WTC11 (cell line): ENCODE data around the gene RTN4.

Experiments used
- ATF2 ChIP-seq: sonication (generic); formaldehyde crosslinking; IDR thresholded peaks from 2 replicates; pipeline ENCODE4 v1.8.1; 2022; ENCODE audit warnings: low read depth, missing genetic modification reagents, borderline replicate concordance
- NR2C2 ChIP-seq: sonication (generic); formaldehyde crosslinking; IDR thresholded peaks from 2 replicates; pipeline ENCODE4 v1.8.0; 2022; ENCODE audit warnings: mild to moderate bottlenecking, missing genetic modification reagents
- TP53 ChIP-seq: sonication (generic); formaldehyde crosslinking; IDR thresholded peaks from 2 replicates; pipeline ENCODE4 v1.8.1; 2023; ENCODE audit warnings: mild to moderate bottlenecking, missing genetic modification reagents
- TF ChIP-seq, protein P1 (sequence below): fragments of 200-600 bp; IDR thresholded peaks from 2 replicates; pipeline ENCODE4 v1.8.0; 2022; ENCODE audit warnings: antibody characterized with exemption
- TF ChIP-seq, protein P2 (sequence below): sonication (generic); formaldehyde crosslinking; IDR thresholded peaks from 2 replicates; pipeline ENCODE4 v1.8.0; 2022; ENCODE audit warnings: mild to moderate bottlenecking, missing genetic modification reagents

GRCh38 chr2:55062754-55063153 is 12.5 kb upstream of the RTN4 start:
- TF ChIP-seq, protein P1, sequence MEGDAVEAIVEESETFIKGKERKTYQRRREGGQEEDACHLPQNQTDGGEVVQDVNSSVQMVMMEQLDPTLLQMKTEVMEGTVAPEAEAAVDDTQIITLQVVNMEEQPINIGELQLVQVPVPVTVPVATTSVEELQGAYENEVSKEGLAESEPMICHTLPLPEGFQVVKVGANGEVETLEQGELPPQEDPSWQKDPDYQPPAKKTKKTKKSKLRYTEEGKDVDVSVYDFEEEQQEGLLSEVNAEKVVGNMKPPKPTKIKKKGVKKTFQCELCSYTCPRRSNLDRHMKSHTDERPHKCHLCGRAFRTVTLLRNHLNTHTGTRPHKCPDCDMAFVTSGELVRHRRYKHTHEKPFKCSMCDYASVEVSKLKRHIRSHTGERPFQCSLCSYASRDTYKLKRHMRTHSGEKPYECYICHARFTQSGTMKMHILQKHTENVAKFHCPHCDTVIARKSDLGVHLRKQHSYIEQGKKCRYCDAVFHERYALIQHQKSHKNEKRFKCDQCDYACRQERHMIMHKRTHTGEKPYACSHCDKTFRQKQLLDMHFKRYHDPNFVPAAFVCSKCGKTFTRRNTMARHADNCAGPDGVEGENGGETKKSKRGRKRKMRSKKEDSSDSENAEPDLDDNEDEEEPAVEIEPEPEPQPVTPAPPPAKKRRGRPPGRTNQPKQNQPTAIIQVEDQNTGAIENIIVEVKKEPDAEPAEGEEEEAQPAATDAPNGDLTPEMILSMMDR = no peak
- TF ChIP-seq TP53 (CRISPR knock-in tag) = no peak
- no peak for TF ChIP-seq NR2C2 (CRISPR knock-in tag)
- TF ChIP-seq, protein P2, sequence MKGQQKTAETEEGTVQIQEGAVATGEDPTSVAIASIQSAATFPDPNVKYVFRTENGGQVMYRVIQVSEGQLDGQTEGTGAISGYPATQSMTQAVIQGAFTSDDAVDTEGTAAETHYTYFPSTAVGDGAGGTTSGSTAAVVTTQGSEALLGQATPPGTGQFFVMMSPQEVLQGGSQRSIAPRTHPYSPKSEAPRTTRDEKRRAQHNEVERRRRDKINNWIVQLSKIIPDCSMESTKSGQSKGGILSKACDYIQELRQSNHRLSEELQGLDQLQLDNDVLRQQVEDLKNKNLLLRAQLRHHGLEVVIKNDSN = no peak
- no peak for TF ChIP-seq ATF2 (CRISPR knock-in tag)
